GM12872 (cell line): ENCODE results near the gene ATIC.

Source experiments
- CTCF ChIP-seq: IDR thresholded peaks from 3 replicates; pipeline ENCODE4 v1.5.1; 2011; ENCODE audit warnings: low read depth, mild to moderate bottlenecking, low read length, moderate library complexity; ENCODE audit not compliant: insufficient read depth

Gene ATIC

GRCh38 chr2:215395687-215396460 is 84.0 kb downstream of the ATIC start:
- TF ChIP-seq CTCF = no peak

- TF ChIP-seq CTCF = no peak
Observed at GRCh38 chr2:215396595-215397313, 84.9 kb downstream of the ATIC start.

- TF ChIP-seq CTCF = no peak
Observed at GRCh38 chr2:215397632-215398341, 85.9 kb downstream of the ATIC start.

GRCh38 chr2:215399067-215399716 is 87.3 kb downstream of the ATIC start:
- no peak for TF ChIP-seq CTCF
